OCI-LY7 (cell line): ENCODE data around the gene PCLAF.

Source experiments
- CTCF ChIP-seq: fragments of 200-600 bp; sonication (generic); conservative IDR thresholded peaks from 2 replicates; pipeline ENCODE4 v1.5.1; 2014; ENCODE audit warnings: mild to moderate bottlenecking, antibody characterized with exemption, low read length, moderate library complexity, mixed read lengths
- EZH2phosphoT487 ChIP-seq: fragments of 200-600 bp; sonication (generic); IDR thresholded peaks from 2 replicates; pipeline ENCODE4 v1.6.1; 2018; ENCODE audit warnings: low read depth, borderline replicate concordance, mild to moderate bottlenecking, mixed run types, antibody characterized with exemption, low read length, moderate library complexity, mixed read lengths

- TF ChIP-seq CTCF (no peak), EZH2phosphoT487 (no peak)
These were observed 32.8 kb downstream of the PCLAF start for GRCh38 chr15:64348455-64348854.
